GM23338 (cell line): ENCODE data around the gene ADAM8. TPM values are rescaled to one million over a fixed set of nuclear protein-coding genes. Genes with fewer than 3 reads are reported as not detected.

ENCODE experiments used
- ATAC-seq: fragments of 200-7000 bp; cut with Tn5 transposase; 3 replicates; pipeline ENCODE4 v1.9.1; 2020
- DNase-seq: peaks from one replicate; pipeline ENCODE4 v3.0.0-alpha.2; 2015; ENCODE audit warnings: low spot score
- H2AFZ ChIP-seq: fragments of 200-600 bp; sonication (generic); 2 replicates; pipeline ENCODE4 v1.8.0; 2016; ENCODE audit warnings: antibody characterized with exemption, mild to moderate bottlenecking, moderate library complexity
- H3F3A ChIP-seq: fragments of 200-600 bp; sonication (generic); replicated peaks from 2 replicates; pipeline ENCODE4 v1.8.0; 2017; ENCODE audit warnings: antibody characterized with exemption, mixed run types, low read depth
- H3K27ac ChIP-seq: fragments of 200-600 bp; sonication (generic); 2 replicates; pipeline ENCODE4 v1.6.1; 2016; ENCODE audit warnings: low read depth
- H3K27me3 ChIP-seq: fragments of 200-600 bp; sonication (generic); 2 replicates; pipeline ENCODE4 v1.8.0; 2016; ENCODE audit warnings: mild to moderate bottlenecking, mixed run types, moderate library complexity; ENCODE audit not compliant: insufficient read depth
- H3K36me3 ChIP-seq: fragments of 200-600 bp; sonication (generic); 2 replicates; pipeline ENCODE4 v1.8.0; 2016; ENCODE audit warnings: mild to moderate bottlenecking; ENCODE audit not compliant: insufficient read depth
- H3K4me1 ChIP-seq: fragments of 200-600 bp; sonication (generic); 2 replicates; pipeline ENCODE4 v1.8.0; 2016; ENCODE audit warnings: mild to moderate bottlenecking, moderate library complexity; ENCODE audit not compliant: insufficient read depth
- H3K4me2 ChIP-seq: fragments of 200-600 bp; sonication (generic); 2 replicates; pipeline ENCODE4 v1.7.1; 2017; ENCODE audit warnings: mixed run types
- H3K4me3 ChIP-seq: fragments of 200-600 bp; sonication (generic); 2 replicates; pipeline ENCODE4 v1.6.1; 2016; ENCODE audit warnings: mixed run types
- H3K79me2 ChIP-seq: fragments of 200-600 bp; sonication (generic); replicated peaks from 2 replicates; pipeline ENCODE4 v1.8.0; 2017; ENCODE audit warnings: mild to moderate bottlenecking; ENCODE audit not compliant: insufficient read depth
- H3K9me2 ChIP-seq: fragments of 200-600 bp; sonication (generic); 2 replicates; pipeline ENCODE4 v1.8.0; 2017; ENCODE audit not compliant: insufficient read depth
- H4K20me1 ChIP-seq: fragments of 200-600 bp; sonication (generic); replicated peaks from 2 replicates; pipeline ENCODE4 v1.8.0; 2017; ENCODE audit warnings: mild to moderate bottlenecking; ENCODE audit not compliant: insufficient read depth
- H3K27ac Mint-ChIP-seq: 2 replicates; pipeline ENCODE4 v1.8.0; 2020; ENCODE audit warnings: inconsistent platforms, mild to moderate bottlenecking, moderate library complexity, mixed read lengths
- H3K27me3 Mint-ChIP-seq: 3 replicates; pipeline ENCODE4 v1.8.0; 2022; ENCODE audit warnings: low read depth, mild to moderate bottlenecking, moderate library complexity, mixed read lengths, inconsistent platforms; ENCODE audit not compliant: insufficient read depth, poor library complexity
- H3K36me3 Mint-ChIP-seq: 3 replicates; pipeline ENCODE4 v1.8.0; 2021; ENCODE audit warnings: low read depth, mild to moderate bottlenecking, inconsistent platforms, moderate library complexity, mixed read lengths
- H3K4me1 Mint-ChIP-seq: 3 replicates; pipeline ENCODE4 v1.8.0; 2020; ENCODE audit warnings: mild to moderate bottlenecking, inconsistent platforms, mixed read lengths
- H3K4me3 Mint-ChIP-seq: 3 replicates; pipeline ENCODE4 v1.8.0; 2021; ENCODE audit warnings: moderate library complexity, mild to moderate bottlenecking, inconsistent platforms, mixed read lengths
- H3K9me3 Mint-ChIP-seq: 3 replicates; pipeline ENCODE4 v1.8.0; 2020; ENCODE audit warnings: moderate library complexity, mild to moderate bottlenecking, inconsistent platforms, mixed read lengths
- CREB1 ChIP-seq: fragments of 250-450 bp; sonication (Bioruptor Pico); IDR thresholded peaks from 2 replicates; pipeline ENCODE4 v1.5.0; 2020; ENCODE audit warnings: low read depth, mild to moderate bottlenecking, moderate library complexity
- NANOG ChIP-seq: IDR thresholded peaks from 2 replicates; pipeline ENCODE4 v1.6.1; 2016; ENCODE audit warnings: antibody characterized with exemption, borderline replicate concordance
- POLR2AphosphoS5 ChIP-seq: IDR thresholded peaks from 2 replicates; pipeline ENCODE4 v1.6.1; 2016; ENCODE audit warnings: antibody characterized with exemption, low read depth
- STAT1 ChIP-seq: IDR thresholded peaks from one replicate; pipeline ENCODE4 v1.6.1; 2016; ENCODE audit warnings: antibody characterized with exemption; ENCODE audit not compliant: unreplicated experiment
- ZNF331 ChIP-seq: fragments of 250-450 bp; sonication (Bioruptor Pico); IDR thresholded peaks from 2 replicates; pipeline ENCODE4 v1.5.0; 2020; ENCODE audit warnings: low read depth, mild to moderate bottlenecking, moderate library complexity
- polyA plus RNA-seq: library from polyadenylated mRNA; unstranded; fragments of >200 nt; fragmentation: Nextera tagmentation; extraction: Ambion mirVana; gene quantifications from 2 replicates; pipeline ENCODE4 v1.2.1, GENCODE V29; 2016
- total RNA-seq: library from RNA; depleted of rRNA; stranded (reverse); fragments of >200 nt; shearing (Covaris generic); gene quantifications from 2 replicates; pipeline ENCODE4 v1.2.3, GENCODE V29; 2014
- TF ChIP-seq, protein P1 (sequence below): IDR thresholded peaks from one replicate; pipeline ENCODE4 v1.6.1; 2018; ENCODE audit warnings: antibody characterized with exemption; ENCODE audit not compliant: unreplicated experiment
- TF ChIP-seq, protein P2 (sequence below), 2 experiments: fragments of 200-600 bp in 1 of 2; sonication (generic) in 1 of 2; conservative IDR thresholded peaks; 2 replicates each; pipeline versions ENCODE4 v1.5.1 to v1.6.1; 2016 to 2017; ENCODE audit warnings: antibody characterized with exemption in 2 of 2, low read depth in 2 of 2, mild to moderate bottlenecking in 2 of 2, moderate library complexity in 1 of 2
- TF ChIP-seq, protein P3 (sequence below): IDR thresholded peaks from 2 replicates; pipeline ENCODE4 v1.6.1; 2016; ENCODE audit warnings: antibody characterized with exemption

ADAM8 gene
- total and polyA plus RNA-seq, 2 experiments from 2014 or later, result 1.9 to 5.5 TPM

DNA sequence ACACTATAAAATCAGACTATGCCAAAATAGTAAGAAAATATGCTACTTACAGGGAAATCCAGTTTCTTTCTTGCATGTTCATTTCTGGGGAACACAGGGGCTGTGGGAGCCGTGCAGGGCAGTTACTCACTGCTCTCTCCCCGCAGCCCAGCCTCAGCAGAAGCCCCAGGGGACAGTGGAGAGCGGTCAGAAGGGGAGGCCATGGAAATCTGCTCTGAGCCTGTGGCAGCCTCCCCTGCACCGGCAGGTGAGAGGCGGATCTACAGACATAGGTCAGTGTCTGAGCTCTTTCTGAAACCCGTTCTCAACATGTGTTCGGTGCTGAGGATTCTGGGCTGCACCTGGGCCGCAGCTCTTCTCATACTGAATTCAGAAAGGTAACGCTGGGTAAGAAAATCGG, 34.9 kb upstream of the ADAM8 start (continued):
- no peak for TF ChIP-seq ZNF331 (CRISPR knock-in tag)
- TF ChIP-seq, protein P1, sequence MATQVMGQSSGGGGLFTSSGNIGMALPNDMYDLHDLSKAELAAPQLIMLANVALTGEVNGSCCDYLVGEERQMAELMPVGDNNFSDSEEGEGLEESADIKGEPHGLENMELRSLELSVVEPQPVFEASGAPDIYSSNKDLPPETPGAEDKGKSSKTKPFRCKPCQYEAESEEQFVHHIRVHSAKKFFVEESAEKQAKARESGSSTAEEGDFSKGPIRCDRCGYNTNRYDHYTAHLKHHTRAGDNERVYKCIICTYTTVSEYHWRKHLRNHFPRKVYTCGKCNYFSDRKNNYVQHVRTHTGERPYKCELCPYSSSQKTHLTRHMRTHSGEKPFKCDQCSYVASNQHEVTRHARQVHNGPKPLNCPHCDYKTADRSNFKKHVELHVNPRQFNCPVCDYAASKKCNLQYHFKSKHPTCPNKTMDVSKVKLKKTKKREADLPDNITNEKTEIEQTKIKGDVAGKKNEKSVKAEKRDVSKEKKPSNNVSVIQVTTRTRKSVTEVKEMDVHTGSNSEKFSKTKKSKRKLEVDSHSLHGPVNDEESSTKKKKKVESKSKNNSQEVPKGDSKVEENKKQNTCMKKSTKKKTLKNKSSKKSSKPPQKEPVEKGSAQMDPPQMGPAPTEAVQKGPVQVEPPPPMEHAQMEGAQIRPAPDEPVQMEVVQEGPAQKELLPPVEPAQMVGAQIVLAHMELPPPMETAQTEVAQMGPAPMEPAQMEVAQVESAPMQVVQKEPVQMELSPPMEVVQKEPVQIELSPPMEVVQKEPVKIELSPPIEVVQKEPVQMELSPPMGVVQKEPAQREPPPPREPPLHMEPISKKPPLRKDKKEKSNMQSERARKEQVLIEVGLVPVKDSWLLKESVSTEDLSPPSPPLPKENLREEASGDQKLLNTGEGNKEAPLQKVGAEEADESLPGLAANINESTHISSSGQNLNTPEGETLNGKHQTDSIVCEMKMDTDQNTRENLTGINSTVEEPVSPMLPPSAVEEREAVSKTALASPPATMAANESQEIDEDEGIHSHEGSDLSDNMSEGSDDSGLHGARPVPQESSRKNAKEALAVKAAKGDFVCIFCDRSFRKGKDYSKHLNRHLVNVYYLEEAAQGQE, result no peak
- TF ChIP-seq, protein P2, sequence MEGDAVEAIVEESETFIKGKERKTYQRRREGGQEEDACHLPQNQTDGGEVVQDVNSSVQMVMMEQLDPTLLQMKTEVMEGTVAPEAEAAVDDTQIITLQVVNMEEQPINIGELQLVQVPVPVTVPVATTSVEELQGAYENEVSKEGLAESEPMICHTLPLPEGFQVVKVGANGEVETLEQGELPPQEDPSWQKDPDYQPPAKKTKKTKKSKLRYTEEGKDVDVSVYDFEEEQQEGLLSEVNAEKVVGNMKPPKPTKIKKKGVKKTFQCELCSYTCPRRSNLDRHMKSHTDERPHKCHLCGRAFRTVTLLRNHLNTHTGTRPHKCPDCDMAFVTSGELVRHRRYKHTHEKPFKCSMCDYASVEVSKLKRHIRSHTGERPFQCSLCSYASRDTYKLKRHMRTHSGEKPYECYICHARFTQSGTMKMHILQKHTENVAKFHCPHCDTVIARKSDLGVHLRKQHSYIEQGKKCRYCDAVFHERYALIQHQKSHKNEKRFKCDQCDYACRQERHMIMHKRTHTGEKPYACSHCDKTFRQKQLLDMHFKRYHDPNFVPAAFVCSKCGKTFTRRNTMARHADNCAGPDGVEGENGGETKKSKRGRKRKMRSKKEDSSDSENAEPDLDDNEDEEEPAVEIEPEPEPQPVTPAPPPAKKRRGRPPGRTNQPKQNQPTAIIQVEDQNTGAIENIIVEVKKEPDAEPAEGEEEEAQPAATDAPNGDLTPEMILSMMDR (conservative IDR thresholded peaks at IDR 0.05; ENCODE audit: low read depth in 2 of 2), result no peak
- TF ChIP-seq NANOG, result no peak
- TF ChIP-seq CREB1 (CRISPR knock-in tag), result no peak
- TF ChIP-seq POLR2AphosphoS5, result no peak
- TF ChIP-seq STAT1, result no peak

DNA sequence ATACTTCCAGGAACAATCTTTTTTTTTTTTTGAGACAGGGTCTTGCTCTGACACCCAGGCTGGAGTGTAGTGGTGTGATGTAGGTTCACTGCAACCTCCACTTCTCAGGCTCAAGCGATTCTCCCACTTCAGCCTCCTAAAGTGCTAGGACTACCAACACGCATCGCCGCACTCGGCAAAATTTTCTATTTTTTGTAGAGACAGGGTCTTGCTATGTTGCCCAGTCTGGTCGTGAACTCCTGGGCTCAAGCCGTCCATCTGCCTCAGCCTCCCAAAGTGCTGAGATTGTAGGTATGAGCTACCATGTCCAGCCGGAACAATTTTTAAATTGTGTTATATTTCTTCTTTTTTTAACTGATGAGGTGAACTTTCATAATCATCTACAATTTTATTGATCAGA, 34.1 kb upstream of the ADAM8 start:
- peaks cover 2% of the 10 kb centered on the region; the same call in 2 of the 3 replicates for H3K9me3 Mint-ChIP-seq
- peaks cover 10% of the 10 kb centered on the region for H3K27me3 Mint-ChIP-seq
- no peaks in the 10 kb centered on the region for H3K27me3 ChIP-seq
- peaks cover 10% of the 10 kb centered on the region; the same call in 1 of the 2 replicates for H3K4me1 ChIP-seq
- ATAC-seq, result no peak
- H3K4me2 ChIP-seq, result no peak overlapping the region
- no peaks in the 10 kb centered on the region for H3K9me2 ChIP-seq
- H3K27ac Mint-ChIP-seq, result no peak overlapping the region
- peaks cover 26% of the 10 kb centered on the region for H3K79me2 ChIP-seq
- no peak overlapping the region for H3K4me3 ChIP-seq
- H3K27ac ChIP-seq, result no peak overlapping the region
- H3F3A ChIP-seq, result peaks cover 18% of the 10 kb centered on the region
- peaks cover 4% of the 10 kb centered on the region for H3K4me1 Mint-ChIP-seq
- H3K4me3 Mint-ChIP-seq, result no peak overlapping the region
- peaks cover 22% of the 10 kb centered on the region for H3K36me3 Mint-ChIP-seq
- DNase-seq, result no peak
- H2AFZ ChIP-seq, result no peak overlapping the region
- H4K20me1 ChIP-seq, result peaks cover 8% of the 10 kb centered on the region
- peaks cover 5% of the 10 kb centered on the region; the same call in 1 of the 2 replicates for H3K36me3 ChIP-seq
- no peak for TF ChIP-seq POLR2AphosphoS5
- TF ChIP-seq, protein P3, sequence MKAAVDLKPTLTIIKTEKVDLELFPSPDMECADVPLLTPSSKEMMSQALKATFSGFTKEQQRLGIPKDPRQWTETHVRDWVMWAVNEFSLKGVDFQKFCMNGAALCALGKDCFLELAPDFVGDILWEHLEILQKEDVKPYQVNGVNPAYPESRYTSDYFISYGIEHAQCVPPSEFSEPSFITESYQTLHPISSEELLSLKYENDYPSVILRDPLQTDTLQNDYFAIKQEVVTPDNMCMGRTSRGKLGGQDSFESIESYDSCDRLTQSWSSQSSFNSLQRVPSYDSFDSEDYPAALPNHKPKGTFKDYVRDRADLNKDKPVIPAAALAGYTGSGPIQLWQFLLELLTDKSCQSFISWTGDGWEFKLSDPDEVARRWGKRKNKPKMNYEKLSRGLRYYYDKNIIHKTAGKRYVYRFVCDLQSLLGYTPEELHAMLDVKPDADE, result no peak
- TF ChIP-seq, protein P1, result no peak
